GM18858 (cell line): ENCODE results near the gene OR52N1.

Source experiments
- ATAC-seq: cut with Tn5 transposase; IDR thresholded peaks from one replicate; pipeline ENCODE4 v1.9.1; 2021; ENCODE audit not compliant: unreplicated experiment

Gene OR52N1

DNA sequence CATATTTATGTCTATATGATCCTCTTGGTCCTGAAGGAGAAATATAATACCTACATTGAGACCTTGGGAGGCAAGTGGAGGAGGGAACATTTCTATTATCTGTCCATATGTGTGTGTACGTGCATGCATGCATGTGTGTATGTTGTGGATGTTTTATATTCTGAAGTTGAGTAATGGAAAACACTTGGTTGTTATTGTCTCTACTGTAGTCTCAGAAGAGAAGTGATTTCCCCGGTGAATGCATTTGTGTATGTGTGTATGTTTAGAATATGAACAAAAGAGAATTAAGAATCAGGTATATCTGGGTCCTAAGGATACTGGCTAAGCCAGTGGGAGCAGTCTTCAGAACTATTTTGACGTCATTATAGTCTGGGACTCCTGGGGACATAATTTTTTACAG, at the start of gene OR52N1:
Gene OR52N1 (minus strand): TSS at position 101 of the 400 bp plus-strand sequence. CDS start 2,449 bp downstream, outside the sequence.
- ATAC-seq: no peak

DNA sequence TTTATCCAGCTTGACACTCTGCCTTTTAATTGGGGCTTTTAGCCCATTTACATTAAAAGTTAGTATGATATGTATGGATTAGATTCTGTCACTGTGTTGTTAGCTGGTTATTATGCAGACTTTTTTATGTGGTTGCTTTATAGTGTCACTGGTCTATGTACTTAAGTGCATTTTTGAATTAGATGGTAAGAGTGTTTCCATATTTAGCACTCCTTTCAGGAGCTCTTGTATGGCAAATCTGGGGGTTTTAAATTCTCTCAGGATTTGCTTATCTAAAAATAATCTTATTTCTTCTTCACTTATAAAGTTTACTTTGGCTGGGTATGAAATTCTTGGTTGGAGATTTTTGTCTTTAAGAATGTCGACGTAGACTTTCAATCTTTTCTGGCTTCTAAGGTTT, 46.6 kb upstream of the OR52N1 start:
- no peak for ATAC-seq

GRCh38 chr11:5833446-5833845, 42.4 kb upstream of the OR52N1 start:
- no peak for ATAC-seq

GRCh38 chr11:5831196-5831829, 40.2 kb upstream of the OR52N1 start:
- ATAC-seq: no peak

DNA sequence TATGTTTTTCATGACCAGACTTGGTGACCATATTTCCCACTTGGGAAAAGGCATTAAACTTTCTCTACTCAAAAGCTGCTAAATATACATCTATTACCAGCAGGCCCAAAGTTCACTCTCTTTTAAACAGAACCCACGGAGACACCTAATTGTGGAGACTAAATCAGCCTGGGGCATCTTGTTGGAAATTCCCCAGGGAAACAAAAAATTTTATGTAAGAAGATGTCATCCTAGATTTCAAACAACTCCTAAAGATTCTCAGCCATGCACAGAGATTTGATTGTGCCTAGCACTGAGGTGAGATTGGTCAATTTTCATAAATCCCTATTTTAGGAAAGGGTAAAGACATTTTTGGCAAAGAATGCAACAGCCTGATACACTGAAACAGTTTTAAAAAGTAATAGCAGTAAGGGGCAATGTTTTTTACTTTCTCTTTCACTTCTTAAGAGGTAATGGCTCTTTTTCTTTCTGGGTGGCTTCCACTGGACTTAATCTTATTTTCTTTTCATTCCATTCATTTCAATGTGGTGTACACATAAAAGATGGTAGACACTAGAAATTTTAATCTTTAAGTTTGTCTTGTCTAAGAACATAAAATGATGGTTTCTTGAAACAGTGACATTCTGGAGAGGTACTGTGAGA, 27.3 kb upstream of the OR52N1 start:
- ATAC-seq: no peak

GRCh38 chr11:5815534-5815933, 24.5 kb upstream of the OR52N1 start:
- peak; percentile 48 for ATAC-seq

DNA sequence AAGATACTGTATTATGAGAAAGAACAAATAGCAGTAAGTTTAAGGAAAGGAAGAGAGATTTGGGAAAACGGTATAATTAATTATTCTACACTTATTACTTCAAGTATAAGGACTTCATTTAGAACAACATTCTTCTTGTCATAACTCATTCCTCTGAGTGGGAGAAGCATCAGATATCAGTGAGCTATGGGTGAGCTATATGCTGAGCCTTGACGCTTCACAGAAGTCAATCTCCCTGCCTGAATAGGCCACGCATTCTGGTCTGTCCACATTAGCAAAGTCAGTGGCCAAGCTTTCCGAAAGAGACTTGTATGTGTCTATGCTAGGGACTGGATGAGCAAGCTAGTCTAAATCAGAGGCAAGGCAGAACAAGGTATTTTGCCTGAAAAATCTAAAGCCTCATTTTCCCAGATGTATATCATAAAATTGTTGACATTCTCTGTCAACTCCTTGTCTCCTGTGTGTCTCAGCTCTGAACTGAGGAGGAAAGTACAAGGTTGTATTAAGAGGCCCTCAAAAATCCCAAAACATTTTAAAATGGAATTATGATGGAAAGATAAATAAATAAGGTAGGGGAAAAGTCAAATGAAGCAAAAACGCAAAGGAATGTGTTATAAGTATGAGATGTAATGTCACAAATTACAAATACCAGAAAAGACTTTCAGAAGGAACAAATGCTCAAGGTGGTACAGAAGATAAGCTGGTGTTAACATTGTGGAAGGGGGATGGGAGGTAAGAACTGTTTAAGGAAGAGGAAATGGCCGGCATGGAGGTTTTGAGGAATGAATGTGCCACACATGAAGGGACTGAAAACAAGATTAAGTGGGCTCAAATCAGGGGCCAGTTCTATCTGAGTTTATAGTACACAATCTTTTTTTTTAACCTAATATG, 19.1 kb upstream of the OR52N1 start:
- no peak for ATAC-seq

GRCh38 chr11:5809122-5809519, 18.1 kb upstream of the OR52N1 start:
- no peak for ATAC-seq

GRCh38 chr11:5808500-5809121, 17.5 kb upstream of the OR52N1 start, which contains the start of gene OR52N2:
Gene OR52N2 (plus strand): TSS chr11:5808924. CDS start chr11:5820336, 11,412 bp downstream.
- peak; percentile 89 for ATAC-seq

- no peak for ATAC-seq
Measured at GRCh38 chr11:5807580-5807979, 16.5 kb upstream of the OR52N1 start.

DNA sequence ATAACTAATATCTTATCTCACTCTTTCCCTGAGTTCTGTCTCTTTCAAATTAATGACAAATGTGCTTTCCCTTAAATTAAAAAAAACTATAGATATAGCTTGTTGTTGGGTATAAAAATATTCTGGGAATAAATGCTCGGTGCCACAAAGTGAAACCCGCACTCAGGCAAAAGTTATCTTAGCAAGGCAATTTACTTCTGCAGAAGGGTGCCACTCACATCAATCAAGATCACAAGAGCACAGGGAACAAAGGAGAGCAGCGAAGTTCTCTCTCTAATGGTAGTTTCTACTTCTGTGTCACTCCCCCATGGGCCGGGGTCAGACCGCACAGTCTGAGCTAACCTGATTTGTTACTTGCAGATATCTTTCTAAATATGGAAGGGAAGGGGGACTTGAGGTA, 12.9 kb upstream of the OR52N1 start:
- ATAC-seq: no peak

DNA sequence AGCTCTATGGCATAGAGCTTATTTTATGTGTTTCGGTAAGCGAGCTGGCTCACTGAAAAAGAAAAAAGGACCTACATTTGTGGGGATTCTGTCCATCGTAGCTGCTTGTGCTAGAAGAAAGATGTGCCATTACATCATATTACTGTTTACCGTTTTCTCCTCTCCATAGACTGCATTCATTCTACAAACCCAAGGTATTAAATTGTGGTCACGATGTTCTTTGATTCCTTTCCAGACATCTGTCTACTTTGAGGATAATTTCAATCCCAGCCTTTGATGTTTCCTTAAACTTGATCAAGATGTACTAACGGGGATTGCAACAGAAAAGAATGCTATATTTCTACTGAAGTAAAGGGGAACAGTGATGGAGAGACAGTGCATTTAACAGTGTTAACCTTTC, 5.5 kb upstream of the OR52N1 start:
- no peak for ATAC-seq

DNA sequence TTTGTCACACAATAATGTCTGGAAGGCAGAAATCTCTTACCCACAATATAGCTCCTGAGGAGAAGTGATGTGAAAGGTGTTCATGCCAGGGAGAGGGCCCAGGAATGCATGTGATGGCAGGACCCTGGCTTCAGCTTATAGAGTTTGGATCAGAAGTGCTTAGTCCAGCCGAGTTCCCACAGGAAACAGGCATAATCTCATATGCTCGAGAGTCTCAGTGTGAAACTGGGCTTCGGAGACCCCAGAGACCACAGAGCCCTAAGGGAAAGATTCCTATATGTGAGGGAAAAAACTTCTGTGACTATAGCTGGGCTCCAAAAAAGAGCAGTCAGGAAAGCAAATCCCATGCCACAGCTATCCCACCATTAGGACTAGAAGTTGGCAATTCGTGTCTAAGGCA, 7.8 kb downstream of the OR52N1 start, which contains the start of gene OR52N5:
Gene OR52N5 (minus strand): TSS at position 101 of the 400 bp plus-strand sequence. CDS start 4,721 bp downstream, outside the sequence.
- no peak for ATAC-seq

DNA sequence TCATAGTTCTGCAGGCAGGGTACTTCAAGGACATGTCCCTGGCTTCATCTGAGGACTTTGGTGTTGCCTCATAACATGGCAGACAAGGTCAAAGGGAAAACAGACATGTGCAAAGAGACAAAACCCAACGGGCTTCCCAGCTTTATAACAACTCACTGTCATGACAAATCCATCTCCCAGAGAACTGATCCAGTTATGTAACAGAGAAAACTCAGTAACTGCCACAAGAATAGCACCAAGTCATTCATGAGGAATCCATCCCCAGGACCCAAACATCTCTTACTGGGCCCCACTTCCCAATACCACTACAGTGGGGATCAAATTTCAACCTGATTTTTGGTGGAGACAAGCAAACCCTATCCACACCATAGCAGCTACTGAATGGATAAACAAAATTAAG, 24.0 kb downstream of the OR52N1 start:
- ATAC-seq: no peak

GRCh38 chr11:5753943-5754342, 37.1 kb downstream of the OR52N1 start, which contains the start of gene OR52N4:
Gene OR52N4 (plus strand): TSS chr11:5754243. CDS start chr11:5754741, 498 bp downstream.
- no peak for ATAC-seq

GRCh38 chr11:5749836-5750235, 41.2 kb downstream of the OR52N1 start:
- no peak for ATAC-seq

DNA sequence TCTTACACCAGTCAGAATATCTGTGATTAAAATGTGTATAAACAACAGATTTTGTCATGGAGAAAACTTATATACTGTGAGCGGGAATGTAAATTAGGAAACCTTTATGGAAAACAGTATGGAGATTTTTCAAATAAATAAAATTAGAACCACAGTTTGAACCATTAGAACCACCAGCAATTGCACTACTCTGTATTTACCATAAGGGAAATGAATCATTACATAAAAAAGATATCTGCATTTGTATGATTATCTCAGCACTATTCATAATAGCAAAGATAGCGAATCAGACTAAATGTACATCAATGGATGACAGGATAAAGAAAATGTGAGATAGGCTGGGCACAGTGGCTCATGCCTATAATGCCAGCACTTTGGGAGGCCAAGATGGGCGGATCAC, 44.5 kb downstream of the OR52N1 start:
- ATAC-seq: no peak

GRCh38 chr11:5738431-5738830, 52.6 kb downstream of the OR52N1 start:
- no peak for ATAC-seq

DNA sequence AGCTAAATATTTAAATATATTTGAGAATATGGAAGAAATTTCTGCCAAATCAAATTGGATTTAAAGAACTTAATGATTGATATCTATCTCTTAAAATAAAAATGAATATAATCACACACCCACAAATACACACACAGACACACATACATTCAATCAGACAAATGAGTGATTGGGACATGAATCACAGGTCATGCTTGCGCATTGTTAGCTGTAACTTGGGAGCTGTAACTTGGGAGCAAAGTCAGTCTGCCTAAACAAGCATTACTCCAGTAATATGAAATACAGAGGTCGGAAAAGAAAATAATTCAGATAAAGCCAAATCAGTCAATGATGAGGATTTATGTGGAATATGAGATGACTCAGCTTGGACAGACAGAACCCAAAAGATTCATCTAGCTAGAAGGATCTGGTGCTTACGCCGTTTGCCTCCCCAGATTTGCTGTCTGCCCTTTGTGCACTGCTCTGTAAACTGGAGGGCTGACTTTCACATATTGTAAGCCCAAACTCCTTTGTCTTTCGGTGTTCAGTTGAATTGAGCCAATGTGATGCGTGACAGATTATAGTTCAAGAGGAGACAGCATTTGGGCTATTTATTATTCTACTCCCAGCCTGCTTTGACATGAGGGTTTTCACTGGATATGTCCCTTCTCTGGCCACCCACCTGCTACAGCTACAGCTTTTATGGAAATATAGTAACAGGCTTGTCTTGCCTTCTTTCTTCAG, 53.2 kb downstream of the OR52N1 start:
- no peak for ATAC-seq

DNA sequence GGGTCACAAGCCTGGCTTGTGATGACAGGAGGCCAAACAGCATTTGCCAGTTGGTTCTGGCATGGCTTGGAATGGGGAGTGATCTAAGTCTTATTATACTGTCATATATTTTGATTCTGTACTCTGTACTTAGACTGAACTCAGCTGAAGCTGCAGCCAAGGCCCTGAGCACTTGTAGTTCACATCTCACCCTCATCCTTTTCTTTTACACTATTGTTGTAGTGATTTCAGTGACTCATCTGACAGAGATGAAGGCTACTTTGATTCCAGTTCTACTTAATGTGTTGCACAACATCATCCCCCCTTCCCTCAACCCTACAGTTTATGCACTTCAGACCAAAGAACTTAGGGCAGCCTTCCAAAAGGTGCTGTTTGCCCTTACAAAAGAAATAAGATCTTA, 54.0 kb downstream of the OR52N1 start:
- no peak for ATAC-seq
